Smooth muscle cell (in vitro differentiated cells): ENCODE data around the gene STK32B. TPM values are rescaled to one million over a fixed set of nuclear protein-coding genes. Genes with fewer than 3 reads are reported as not detected.
A peak's percentile ranks its signal among the peaks of the same experiment; 100 is the strongest.

Source experiments
- DNase-seq: peaks from one replicate; lab custom pipeline; 2025; ENCODE audit not compliant: unreplicated experiment; lab: John Stamatoyannopoulos, UW
- H2AFZ ChIP-seq: fragments of 200-600 bp; sonication (generic); 2 replicates; pipeline ENCODE4 v1.6.0; 2016; ENCODE audit warnings: antibody characterized with exemption, low read depth, mild to moderate bottlenecking
- H3F3A ChIP-seq: fragments of 200-600 bp; sonication (generic); 2 replicates; pipeline ENCODE4 v1.6.0; 2017; ENCODE audit warnings: antibody characterized with exemption, low read depth
- H3K27ac ChIP-seq: fragments of 200-600 bp; sonication (generic); 2 replicates; pipeline ENCODE4 v1.5.1; 2016; ENCODE audit warnings: low read depth, mild to moderate bottlenecking
- H3K27me3 ChIP-seq: fragments of 200-600 bp; sonication (generic); 2 replicates; pipeline ENCODE4 v1.6.1; 2016; ENCODE audit warnings: low read depth, mild to moderate bottlenecking
- H3K36me3 ChIP-seq: fragments of 200-600 bp; sonication (generic); 2 replicates; pipeline ENCODE4 v1.5.1; 2016; ENCODE audit warnings: low read depth
- H3K4me1 ChIP-seq: fragments of 200-600 bp; sonication (generic); 2 replicates; pipeline ENCODE4 v1.5.1; 2016; ENCODE audit warnings: low read depth
- H3K4me2 ChIP-seq: fragments of 200-600 bp; sonication (generic); 2 replicates; pipeline ENCODE4 v1.6.0; 2016; ENCODE audit warnings: mild to moderate bottlenecking
- H3K4me3 ChIP-seq: fragments of 200-600 bp; sonication (generic); 2 replicates; pipeline ENCODE4 v1.5.1; 2016; ENCODE audit warnings: mild to moderate bottlenecking
- H3K79me2 ChIP-seq: fragments of 200-600 bp; sonication (generic); 2 replicates; pipeline ENCODE4 v1.6.0; 2016; ENCODE audit warnings: low read depth, mild to moderate bottlenecking
- H3K9ac ChIP-seq: fragments of 200-600 bp; sonication (generic); 2 replicates; pipeline ENCODE4 v1.6.0; 2016; ENCODE audit warnings: low read depth
- H3K9me3 ChIP-seq: fragments of 200-600 bp; sonication (generic); replicated peaks from 2 replicates; pipeline ENCODE4 v1.5.1; 2016; ENCODE audit warnings: low read depth
- H4K20me1 ChIP-seq: fragments of 200-600 bp; sonication (generic); 2 replicates; pipeline ENCODE4 v1.6.0; 2016; ENCODE audit warnings: low read depth
- WGBS: methylation state at CpG from one replicate; pipeline ENCODE4 v1.1.7; 2016; ENCODE audit warnings: low lambda C conversion rate; 5-methylcytosine and 5-hydroxymethylcytosine counted together
- polyA plus RNA-seq: library from polyadenylated mRNA; unstranded; fragments of >200 nt; fragmentation: Nextera tagmentation; extraction: Ambion mirVana; gene quantifications from 2 replicates; pipeline ENCODE4 v1.2.1, GENCODE V29; 2016
- total RNA-seq: library from RNA; depleted of rRNA; stranded (reverse); fragments of >200 nt; gene quantifications from 2 replicates; pipeline ENCODE4 v1.2.3, GENCODE V29; 2014
- TF ChIP-seq, protein P1 (sequence below): fragments of 200-600 bp; sonication (generic); IDR thresholded peaks from 2 replicates; pipeline ENCODE4 v1.5.1; 2017; ENCODE audit warnings: borderline replicate concordance, mild to moderate bottlenecking, antibody characterized with exemption; ENCODE audit not compliant: insufficient read depth, poor library complexity, severe bottlenecking

The STK32B gene
- total and polyA plus RNA-seq, 2 experiments from 2014 or later: 3.5 to 4.0 TPM

- Histone ChIP-seq H3K4me3 (no peak overlapping the region), H3K79me2 (no peaks in the 10 kb centered on the region), H3K9me3 (no peaks in the 10 kb centered on the region), H3K27me3 (no peaks in the 10 kb centered on the region), H3F3A (no peaks in the 10 kb centered on the region), H3K27ac (no peak overlapping the region), H3K9ac (no peak overlapping the region), H3K36me3 (no peaks in the 10 kb centered on the region), H3K4me1 (no peaks in the 10 kb centered on the region), H4K20me1 (no peaks in the 10 kb centered on the region), H3K4me2 (no peak overlapping the region), H2AFZ (no peak overlapping the region)
- no peak for DNase-seq
- 77% methylated on average over 14 of the region's 14 CpGs for WGBS
- TF ChIP-seq, protein P1, sequence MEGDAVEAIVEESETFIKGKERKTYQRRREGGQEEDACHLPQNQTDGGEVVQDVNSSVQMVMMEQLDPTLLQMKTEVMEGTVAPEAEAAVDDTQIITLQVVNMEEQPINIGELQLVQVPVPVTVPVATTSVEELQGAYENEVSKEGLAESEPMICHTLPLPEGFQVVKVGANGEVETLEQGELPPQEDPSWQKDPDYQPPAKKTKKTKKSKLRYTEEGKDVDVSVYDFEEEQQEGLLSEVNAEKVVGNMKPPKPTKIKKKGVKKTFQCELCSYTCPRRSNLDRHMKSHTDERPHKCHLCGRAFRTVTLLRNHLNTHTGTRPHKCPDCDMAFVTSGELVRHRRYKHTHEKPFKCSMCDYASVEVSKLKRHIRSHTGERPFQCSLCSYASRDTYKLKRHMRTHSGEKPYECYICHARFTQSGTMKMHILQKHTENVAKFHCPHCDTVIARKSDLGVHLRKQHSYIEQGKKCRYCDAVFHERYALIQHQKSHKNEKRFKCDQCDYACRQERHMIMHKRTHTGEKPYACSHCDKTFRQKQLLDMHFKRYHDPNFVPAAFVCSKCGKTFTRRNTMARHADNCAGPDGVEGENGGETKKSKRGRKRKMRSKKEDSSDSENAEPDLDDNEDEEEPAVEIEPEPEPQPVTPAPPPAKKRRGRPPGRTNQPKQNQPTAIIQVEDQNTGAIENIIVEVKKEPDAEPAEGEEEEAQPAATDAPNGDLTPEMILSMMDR: peak; percentile 58
Observed at GRCh38 chr4:5460106-5460801, 409.0 kb downstream of the STK32B start.

GRCh38 chr4:5461477-5461876 is 410.2 kb downstream of the STK32B start:
- no peaks in the 10 kb centered on the region for H3K4me1 ChIP-seq
- H3K9ac ChIP-seq: no peak overlapping the region
- H3K27ac ChIP-seq: no peak overlapping the region
- H3K4me2 ChIP-seq: no peak overlapping the region
- no peaks in the 10 kb centered on the region for H3K9me3 ChIP-seq
- no peaks in the 10 kb centered on the region for H4K20me1 ChIP-seq
- 93% methylated on average over 13 of the region's 13 CpGs for WGBS
- no peaks in the 10 kb centered on the region for H3K79me2 ChIP-seq
- TF ChIP-seq, protein P1: no peak
- no peak overlapping the region for H2AFZ ChIP-seq
- H3F3A ChIP-seq: no peaks in the 10 kb centered on the region
- no peak for DNase-seq
- H3K4me3 ChIP-seq: no peak overlapping the region
- H3K27me3 ChIP-seq: no peaks in the 10 kb centered on the region
- no peaks in the 10 kb centered on the region for H3K36me3 ChIP-seq

DNA sequence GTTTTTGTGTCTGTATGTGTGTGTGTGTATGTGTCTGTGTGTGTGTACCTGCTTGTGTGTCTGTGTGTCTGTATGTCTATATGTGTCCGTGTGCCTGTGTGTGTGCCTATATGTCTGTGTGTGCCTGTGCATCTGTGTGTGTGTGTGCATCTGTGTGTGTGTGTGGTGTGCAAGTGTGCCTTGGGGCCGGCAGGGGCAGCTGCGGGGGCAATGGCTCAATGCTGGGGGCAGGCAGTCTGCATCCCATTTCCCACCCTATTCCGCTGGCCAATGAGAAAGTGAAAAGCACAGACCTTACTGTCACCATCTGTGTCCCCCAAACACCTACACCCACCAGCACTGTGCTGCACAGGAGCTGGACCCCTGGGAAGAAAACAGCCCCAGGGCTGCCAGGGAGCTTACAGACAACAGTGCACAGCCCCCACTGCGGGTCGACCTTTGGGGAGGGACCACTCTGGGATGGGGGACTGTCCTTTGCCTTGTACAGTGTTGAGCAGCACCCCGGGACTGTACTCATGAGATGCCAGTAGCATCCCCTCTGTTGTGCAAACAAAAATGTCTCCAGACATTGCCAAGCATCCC is 411.1 kb downstream of the STK32B start:
- no peaks in the 10 kb centered on the region for H3K36me3 ChIP-seq
- WGBS: 95% methylated on average over 4 of the region's 7 CpGs
- TF ChIP-seq, protein P1: no peak
- no peak overlapping the region for H3K9ac ChIP-seq
- no peak for DNase-seq
- H3K79me2 ChIP-seq: no peaks in the 10 kb centered on the region
- no peaks in the 10 kb centered on the region for H3K9me3 ChIP-seq
- H3F3A ChIP-seq: no peaks in the 10 kb centered on the region
- H3K27ac ChIP-seq: no peak overlapping the region
- no peak overlapping the region for H2AFZ ChIP-seq
- H3K4me2 ChIP-seq: no peak overlapping the region
- no peaks in the 10 kb centered on the region for H4K20me1 ChIP-seq
- no peak overlapping the region for H3K4me3 ChIP-seq
- H3K27me3 ChIP-seq: no peaks in the 10 kb centered on the region
- H3K4me1 ChIP-seq: no peaks in the 10 kb centered on the region

- Histone ChIP-seq H3K4me2 (no peak overlapping the region), H3K9me3 (no peaks in the 10 kb centered on the region), H3K27me3 (no peaks in the 10 kb centered on the region), H3K4me1 (no peaks in the 10 kb centered on the region), H3K9ac (no peak overlapping the region), H3K27ac (no peak overlapping the region), H4K20me1 (no peaks in the 10 kb centered on the region), H3K4me3 (no peak overlapping the region), H3F3A (no peaks in the 10 kb centered on the region), H3K36me3 (no peaks in the 10 kb centered on the region), H2AFZ (no peak overlapping the region), H3K79me2 (no peaks in the 10 kb centered on the region)
- TF ChIP-seq, protein P1: no peak
- WGBS: 80% methylated on average over 14 of the region's 14 CpGs
- no peak for DNase-seq
Observed at GRCh38 chr4:5462896-5463295, 411.6 kb downstream of the STK32B start.
